ENCODE data around the gene GLRA1. TPM values are rescaled to one million over a fixed set of nuclear protein-coding genes. Genes with fewer than 3 reads are reported as not detected.

GLRA1 gene
- total RNA-seq, 1 donor from 2014 or later: not detected

DNA sequence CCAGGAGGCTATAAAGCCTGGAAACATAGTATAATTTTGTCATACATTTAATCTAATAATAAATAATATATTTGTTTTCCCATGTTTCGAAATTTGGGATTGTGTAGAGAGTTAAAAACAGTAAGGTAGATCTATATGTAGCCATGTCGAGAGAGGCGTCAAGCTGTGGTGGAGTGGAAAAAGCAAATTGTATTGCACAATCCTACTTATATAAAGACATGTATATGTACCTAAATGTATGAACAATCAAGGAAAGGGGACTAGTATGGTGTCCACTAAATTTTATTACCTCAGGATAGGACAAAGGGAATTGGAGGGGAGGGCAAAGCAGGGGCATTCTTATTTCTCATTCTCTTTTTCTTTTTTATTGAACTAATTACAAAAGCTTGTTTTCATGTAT, 52.0 kb downstream of the GLRA1 start:
- TF ChIP-seq CTCF (IDR thresholded peaks at IDR 0.05): no peak
- H3K4me3 ChIP-seq: no peak overlapping the region
- H3K27me3 ChIP-seq (ENCODE audit: low read depth): no peaks in the 10 kb centered on the region
- H3K9me3 ChIP-seq: no peaks in the 10 kb centered on the region
- DNase-seq (no peak), ATAC-seq (no peak)
- no peak overlapping the region for H3K27ac ChIP-seq
- no peaks in the 10 kb centered on the region for H3K36me3 ChIP-seq
- no peaks in the 10 kb centered on the region for H3K4me1 ChIP-seq
- intact Hi-C loops (cut with DNase I): no loop called here

DNA sequence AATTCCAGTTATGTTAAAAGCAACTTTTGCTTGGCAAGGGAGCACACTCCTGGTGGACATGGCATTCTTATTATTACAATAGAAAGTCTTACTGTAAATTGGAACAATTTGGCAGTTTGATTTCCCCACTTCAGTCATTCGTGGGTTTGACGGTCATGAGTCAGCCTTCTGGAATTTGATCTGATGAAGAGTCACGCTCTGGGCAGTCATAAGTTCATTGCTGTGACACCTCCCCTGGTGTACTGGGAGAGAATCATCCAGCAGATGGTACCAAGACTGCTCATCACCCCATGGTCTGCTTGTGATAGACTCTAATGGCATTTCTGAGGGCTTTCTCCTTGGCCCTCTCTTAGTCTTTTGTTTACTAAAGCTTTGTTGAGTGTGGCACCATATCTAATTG, 53.8 kb downstream of the GLRA1 start:
- Histone ChIP-seq H3K27me3 (ENCODE audit: low read depth) (no peaks in the 10 kb centered on the region), H3K9me3 (no peaks in the 10 kb centered on the region), H3K36me3 (no peaks in the 10 kb centered on the region), H3K4me1 (no peaks in the 10 kb centered on the region), H3K27ac (no peak overlapping the region), H3K4me3 (no peak overlapping the region)
- intact Hi-C loops (cut with DNase I): no loop called here
- no peak for TF ChIP-seq CTCF (IDR thresholded peaks at IDR 0.05)
- no peak for ATAC-seq
- no peak for DNase-seq

GRCh38 chr5:151870271-151870670, 54.4 kb downstream of the GLRA1 start:
- H3K27me3 ChIP-seq (ENCODE audit: low read depth): no peaks in the 10 kb centered on the region

GRCh38 chr5:151869843-151870242, 54.8 kb downstream of the GLRA1 start:
- H3K27me3 ChIP-seq (ENCODE audit: low read depth): no peaks in the 10 kb centered on the region
- no peak overlapping the region for H3K27ac ChIP-seq
- DNase-seq (no peak), ATAC-seq (no peak)
- H3K36me3 ChIP-seq: no peaks in the 10 kb centered on the region
- H3K4me3 ChIP-seq: no peak overlapping the region
- TF ChIP-seq CTCF (IDR thresholded peaks at IDR 0.05): no peak
- intact Hi-C loops (cut with DNase I): no loop called here
- no peaks in the 10 kb centered on the region for H3K4me1 ChIP-seq
- no peaks in the 10 kb centered on the region for H3K9me3 ChIP-seq

More at GRCh38 chr5:151870271-151870670, 54.4 kb downstream of the GLRA1 start:
- no peaks in the 10 kb centered on the region for H3K9me3 ChIP-seq
- ATAC-seq: no peak
- TF ChIP-seq CTCF (IDR thresholded peaks at IDR 0.05): no peak
- H3K27ac ChIP-seq: no peak overlapping the region
- H3K36me3 ChIP-seq: no peaks in the 10 kb centered on the region
- H3K4me1 ChIP-seq: no peaks in the 10 kb centered on the region
- DNase-seq: no peak
- intact Hi-C loops (cut with DNase I): no loop called here
- no peak overlapping the region for H3K4me3 ChIP-seq

DNA sequence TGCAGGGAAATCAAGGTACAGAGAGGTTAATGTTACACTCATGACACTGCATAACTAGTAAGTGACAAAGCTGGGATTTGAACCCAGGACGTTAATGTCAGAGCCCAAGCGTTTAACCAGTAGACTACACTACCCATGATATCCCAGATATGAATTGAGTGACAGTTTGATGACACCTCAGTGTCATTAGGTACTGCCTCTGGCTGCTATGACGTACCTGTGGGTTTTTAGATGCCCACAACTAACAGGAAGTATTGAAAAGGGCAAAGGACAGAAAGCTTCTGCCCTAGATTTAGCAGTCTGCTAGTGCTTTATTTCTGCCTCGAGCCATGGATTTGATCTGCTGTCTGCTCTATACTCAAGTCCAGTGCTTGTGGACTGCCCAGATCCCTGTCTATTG, 56.2 kb downstream of the GLRA1 start:
- Histone ChIP-seq H3K4me3 (no peak overlapping the region), H3K27ac (no peak overlapping the region), H3K4me1 (no peaks in the 10 kb centered on the region), H3K27me3 (ENCODE audit: low read depth) (no peaks in the 10 kb centered on the region), H3K36me3 (no peaks in the 10 kb centered on the region), H3K9me3 (no peaks in the 10 kb centered on the region)
- DNase-seq: no peak
- TF ChIP-seq CTCF (IDR thresholded peaks at IDR 0.05): no peak
- intact Hi-C loops (cut with DNase I): no loop called here
- no peak for ATAC-seq

Measured in lower lobe of right lung (tissue), 2 donors.